ENCODE results near the gene DNAI2. TPM values are rescaled to one million over a fixed set of nuclear protein-coding genes. Genes with fewer than 3 reads are reported as not detected.

Gene DNAI2
- total and polyA plus RNA-seq, 9 of the 15 experiments (the other 6 are each of a cell fraction or from before 2014, with no cell fraction given): not detected

DNA sequence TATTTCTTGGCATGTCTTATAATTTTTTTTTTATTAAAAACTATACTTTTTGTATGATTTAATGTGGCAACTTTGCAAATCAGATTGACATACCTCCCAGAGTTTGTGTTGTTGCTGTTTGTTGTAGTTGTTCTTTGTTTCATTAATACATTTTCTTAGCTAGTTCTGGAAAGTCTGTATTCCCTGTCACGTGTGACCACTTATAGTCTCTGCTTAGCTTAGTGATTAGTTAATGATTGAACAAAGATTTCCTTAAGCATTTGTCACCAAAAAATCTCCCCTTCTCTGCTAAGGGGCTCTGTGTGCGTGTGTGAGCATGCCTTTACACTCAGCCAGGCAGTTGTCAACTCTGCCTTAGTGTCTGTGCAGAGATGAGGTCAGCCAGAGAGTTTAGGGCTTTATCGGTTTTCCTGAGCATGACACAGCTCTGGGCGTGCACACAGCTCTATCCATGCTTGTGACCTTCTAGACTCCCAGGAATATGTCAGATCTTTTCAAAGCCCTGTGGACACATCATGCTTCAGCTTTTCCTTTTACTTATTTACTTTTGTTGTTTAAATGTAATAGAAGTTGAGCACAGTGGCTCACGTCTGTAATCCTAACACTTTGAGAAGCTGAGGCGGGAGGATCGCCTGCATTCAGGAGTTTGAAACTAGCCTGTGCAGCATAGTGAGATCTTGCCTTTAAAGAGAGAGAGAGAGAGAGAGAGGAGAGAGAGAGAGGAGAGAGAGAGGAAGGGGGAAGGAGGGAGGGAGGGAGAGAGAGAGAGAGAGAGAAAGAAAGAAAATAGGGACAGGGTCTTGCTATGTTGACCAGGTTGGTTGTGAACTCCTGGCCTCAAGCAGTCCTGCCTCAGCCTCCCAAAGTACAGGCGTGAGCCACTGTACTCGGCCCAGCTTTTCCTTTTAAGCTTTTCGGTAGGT lies 21.9 kb downstream of the DNAI2 start (continued):
- TF ChIP-seq, protein P1, sequence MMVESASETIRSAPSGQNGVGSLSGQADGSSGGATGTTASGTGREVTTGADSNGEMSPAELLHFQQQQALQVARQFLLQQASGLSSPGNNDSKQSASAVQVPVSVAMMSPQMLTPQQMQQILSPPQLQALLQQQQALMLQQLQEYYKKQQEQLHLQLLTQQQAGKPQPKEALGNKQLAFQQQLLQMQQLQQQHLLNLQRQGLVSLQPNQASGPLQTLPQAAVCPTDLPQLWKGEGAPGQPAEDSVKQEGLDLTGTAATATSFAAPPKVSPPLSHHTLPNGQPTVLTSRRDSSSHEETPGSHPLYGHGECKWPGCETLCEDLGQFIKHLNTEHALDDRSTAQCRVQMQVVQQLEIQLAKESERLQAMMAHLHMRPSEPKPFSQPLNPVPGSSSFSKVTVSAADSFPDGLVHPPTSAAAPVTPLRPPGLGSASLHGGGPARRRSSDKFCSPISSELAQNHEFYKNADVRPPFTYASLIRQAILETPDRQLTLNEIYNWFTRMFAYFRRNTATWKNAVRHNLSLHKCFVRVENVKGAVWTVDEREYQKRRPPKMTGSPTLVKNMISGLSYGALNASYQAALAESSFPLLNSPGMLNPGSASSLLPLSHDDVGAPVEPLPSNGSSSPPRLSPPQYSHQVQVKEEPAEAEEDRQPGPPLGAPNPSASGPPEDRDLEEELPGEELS (CRISPR knock-in tag; IDR thresholded peaks at IDR 0.05; ENCODE audit: borderline replicate concordance): no peak
- TF ChIP-seq ELF4 (CRISPR knock-in tag; IDR thresholded peaks at IDR 0.05) (peak; percentile 10; the same call in 1 of the 2 replicates), ZBTB17 (CRISPR knock-in tag; IDR thresholded peaks at IDR 0.05) (peak; percentile 27; the same call in 1 of the 2 replicates), ZNF561 (CRISPR knock-in tag; conservative IDR thresholded peaks at IDR 0.05) (no peak), NR2F6 (CRISPR knock-in tag; IDR thresholded peaks at IDR 0.05) (0 out of 2 replicates have a peak, but pooled peaks have one; percentile 18), ZNF175 (CRISPR knock-in tag; IDR thresholded peaks at IDR 0.05; ENCODE audit: low read depth) (peak; percentile 52; the same call in 1 of the 2 replicates), ZFP36 (IDR thresholded peaks at IDR 0.05; ENCODE audit: low read depth, low read length, partially characterized antibody) (peak; percentile 77), ETV1 (tag; conservative IDR thresholded peaks at IDR 0.05; ENCODE audit: low read depth) (peak; percentile 4; the same call in 1 of the 2 replicates), SMARCE1 (IDR thresholded peaks at IDR 0.05) (peak; percentile 42; the same call in 1 of the 2 replicates), ESRRA (IDR thresholded peaks at IDR 0.05; ENCODE audit: borderline replicate concordance, low read depth) (peak; percentile 20; the same call in 1 of the 2 replicates), GABPA (tag; conservative IDR thresholded peaks at IDR 0.05; ENCODE audit: low read depth) (0 out of 2 replicates have a peak, but pooled peaks have one; percentile 22), TAF7 (tag; IDR thresholded peaks at IDR 0.05) (no peak), ATF7 (IDR thresholded peaks at IDR 0.05) (peak; percentile 91), NRF1 (conservative IDR thresholded peaks at IDR 0.05 in 1 of 2, IDR thresholded peaks at IDR 0.05 in 1 of 2) (peak; percentile 71 to 75)
- TF ChIP-seq, protein P2, sequence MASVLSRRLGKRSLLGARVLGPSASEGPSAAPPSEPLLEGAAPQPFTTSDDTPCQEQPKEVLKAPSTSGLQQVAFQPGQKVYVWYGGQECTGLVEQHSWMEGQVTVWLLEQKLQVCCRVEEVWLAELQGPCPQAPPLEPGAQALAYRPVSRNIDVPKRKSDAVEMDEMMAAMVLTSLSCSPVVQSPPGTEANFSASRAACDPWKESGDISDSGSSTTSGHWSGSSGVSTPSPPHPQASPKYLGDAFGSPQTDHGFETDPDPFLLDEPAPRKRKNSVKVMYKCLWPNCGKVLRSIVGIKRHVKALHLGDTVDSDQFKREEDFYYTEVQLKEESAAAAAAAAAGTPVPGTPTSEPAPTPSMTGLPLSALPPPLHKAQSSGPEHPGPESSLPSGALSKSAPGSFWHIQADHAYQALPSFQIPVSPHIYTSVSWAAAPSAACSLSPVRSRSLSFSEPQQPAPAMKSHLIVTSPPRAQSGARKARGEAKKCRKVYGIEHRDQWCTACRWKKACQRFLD (CRISPR knock-in tag; IDR thresholded peaks at IDR 0.05): peak; percentile 68; the same call in 1 of the 2 replicates
- TF ChIP-seq, protein P3, sequence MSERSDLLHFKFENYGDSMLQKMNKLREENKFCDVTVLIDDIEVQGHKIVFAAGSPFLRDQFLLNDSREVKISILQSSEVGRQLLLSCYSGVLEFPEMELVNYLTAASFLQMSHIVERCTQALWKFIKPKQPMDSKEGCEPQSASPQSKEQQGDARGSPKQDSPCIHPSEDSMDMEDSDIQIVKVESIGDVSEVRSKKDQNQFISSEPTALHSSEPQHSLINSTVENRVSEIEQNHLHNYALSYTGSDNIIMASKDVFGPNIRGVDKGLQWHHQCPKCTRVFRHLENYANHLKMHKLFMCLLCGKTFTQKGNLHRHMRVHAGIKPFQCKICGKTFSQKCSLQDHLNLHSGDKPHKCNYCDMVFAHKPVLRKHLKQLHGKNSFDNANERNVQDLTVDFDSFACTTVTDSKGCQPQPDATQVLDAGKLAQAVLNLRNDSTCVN (CRISPR knock-in tag; IDR thresholded peaks at IDR 0.05): peak; percentile 85
- TF ChIP-seq, protein P4, sequence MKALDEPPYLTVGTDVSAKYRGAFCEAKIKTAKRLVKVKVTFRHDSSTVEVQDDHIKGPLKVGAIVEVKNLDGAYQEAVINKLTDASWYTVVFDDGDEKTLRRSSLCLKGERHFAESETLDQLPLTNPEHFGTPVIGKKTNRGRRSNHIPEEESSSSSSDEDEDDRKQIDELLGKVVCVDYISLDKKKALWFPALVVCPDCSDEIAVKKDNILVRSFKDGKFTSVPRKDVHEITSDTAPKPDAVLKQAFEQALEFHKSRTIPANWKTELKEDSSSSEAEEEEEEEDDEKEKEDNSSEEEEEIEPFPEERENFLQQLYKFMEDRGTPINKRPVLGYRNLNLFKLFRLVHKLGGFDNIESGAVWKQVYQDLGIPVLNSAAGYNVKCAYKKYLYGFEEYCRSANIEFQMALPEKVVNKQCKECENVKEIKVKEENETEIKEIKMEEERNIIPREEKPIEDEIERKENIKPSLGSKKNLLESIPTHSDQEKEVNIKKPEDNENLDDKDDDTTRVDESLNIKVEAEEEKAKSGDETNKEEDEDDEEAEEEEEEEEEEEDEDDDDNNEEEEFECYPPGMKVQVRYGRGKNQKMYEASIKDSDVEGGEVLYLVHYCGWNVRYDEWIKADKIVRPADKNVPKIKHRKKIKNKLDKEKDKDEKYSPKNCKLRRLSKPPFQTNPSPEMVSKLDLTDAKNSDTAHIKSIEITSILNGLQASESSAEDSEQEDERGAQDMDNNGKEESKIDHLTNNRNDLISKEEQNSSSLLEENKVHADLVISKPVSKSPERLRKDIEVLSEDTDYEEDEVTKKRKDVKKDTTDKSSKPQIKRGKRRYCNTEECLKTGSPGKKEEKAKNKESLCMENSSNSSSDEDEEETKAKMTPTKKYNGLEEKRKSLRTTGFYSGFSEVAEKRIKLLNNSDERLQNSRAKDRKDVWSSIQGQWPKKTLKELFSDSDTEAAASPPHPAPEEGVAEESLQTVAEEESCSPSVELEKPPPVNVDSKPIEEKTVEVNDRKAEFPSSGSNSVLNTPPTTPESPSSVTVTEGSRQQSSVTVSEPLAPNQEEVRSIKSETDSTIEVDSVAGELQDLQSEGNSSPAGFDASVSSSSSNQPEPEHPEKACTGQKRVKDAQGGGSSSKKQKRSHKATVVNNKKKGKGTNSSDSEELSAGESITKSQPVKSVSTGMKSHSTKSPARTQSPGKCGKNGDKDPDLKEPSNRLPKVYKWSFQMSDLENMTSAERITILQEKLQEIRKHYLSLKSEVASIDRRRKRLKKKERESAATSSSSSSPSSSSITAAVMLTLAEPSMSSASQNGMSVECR (CRISPR knock-in tag; IDR thresholded peaks at IDR 0.05): 0 out of 2 replicates have a peak, but pooled peaks have one; percentile 54

Data from K562 (cell line).